UCSD-AML1 (cell line): ENCODE measurements around the gene SLC29A1.

ENCODE experiments used
- DNase-seq: peaks from one replicate; lab custom pipeline; 2025; ENCODE audit not compliant: unreplicated experiment; lab: John Stamatoyannopoulos, UW

The SLC29A1 gene

GRCh38 chr6:44265007-44265721, 41.8 kb downstream of the SLC29A1 start, which contains the start of gene NFKBIE:
Gene NFKBIE, minus strand, starts transcription at chr6:44265551. Its CDS starts 205 bp downstream, at chr6:44265346.
- DNase-seq = peak; percentile 93

GRCh38 chr6:44265722-44266233, 42.4 kb downstream of the SLC29A1 start:
- no peak for DNase-seq

DNA sequence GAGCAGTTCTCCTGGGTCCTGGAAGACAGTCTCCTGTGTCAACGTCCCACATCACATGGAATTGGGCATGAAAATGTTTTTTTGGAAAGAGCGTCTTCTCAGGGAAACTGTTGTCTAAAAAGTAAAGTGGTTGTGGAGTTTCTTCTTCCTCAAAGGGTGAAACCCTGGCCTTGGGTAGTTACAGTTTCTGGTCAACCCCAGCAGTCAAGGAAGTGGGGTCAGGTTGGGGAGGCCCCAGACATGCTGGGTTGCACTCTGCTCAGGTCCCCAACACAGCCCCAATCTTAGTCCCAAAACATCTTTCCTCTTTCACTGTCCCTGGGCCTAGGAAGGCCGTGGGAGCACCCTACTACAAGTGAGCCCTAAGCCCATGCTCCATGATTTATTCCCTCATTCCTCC, 43.0 kb downstream of the SLC29A1 start:
- DNase-seq = no peak

DNA sequence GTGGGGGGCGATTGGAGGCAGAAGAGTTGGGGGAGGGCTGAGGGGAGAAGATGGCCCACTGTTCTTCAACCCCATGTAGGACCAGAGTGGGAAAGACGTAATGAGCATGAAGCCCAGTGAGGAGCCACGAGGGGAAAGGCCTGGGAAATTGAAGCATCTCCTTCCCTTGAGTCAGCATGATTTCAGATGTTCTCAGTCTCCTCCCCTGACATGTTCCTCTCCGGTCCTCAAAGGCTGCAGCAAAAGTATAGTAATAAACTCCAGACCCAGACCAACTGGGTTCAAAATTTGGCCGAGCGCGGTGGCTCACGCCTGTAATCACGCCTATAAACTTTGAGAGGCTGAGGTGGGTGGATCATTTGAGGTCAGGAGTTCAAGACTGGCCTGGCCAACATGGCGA, 43.9 kb downstream of the SLC29A1 start:
- no peak for DNase-seq

DNA sequence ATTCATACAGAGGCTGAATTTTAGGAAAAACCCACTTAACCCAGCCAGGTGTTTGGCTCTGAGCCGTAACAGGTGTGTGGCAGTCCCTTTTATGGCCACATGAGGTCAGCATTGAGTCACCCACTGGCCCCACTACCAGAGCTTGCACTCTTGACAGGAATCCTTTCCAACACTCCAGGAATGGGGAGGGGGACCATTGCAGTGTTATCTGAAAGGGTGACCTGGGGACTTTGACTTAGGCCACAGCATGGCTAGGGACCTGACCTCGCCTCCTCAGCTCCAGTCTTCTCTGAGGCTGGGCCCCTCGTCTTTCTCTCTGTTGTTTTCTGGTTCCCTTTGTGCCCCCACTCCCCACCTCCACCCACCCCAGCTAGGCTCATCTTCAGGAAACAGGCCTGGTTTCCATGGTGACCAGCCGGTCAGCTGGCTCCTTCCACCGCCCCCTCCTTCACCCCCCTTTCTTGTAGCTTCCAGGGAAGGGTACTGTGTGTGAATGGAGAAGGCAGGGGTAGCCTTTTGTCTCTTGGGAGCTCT, 44.8 kb downstream of the SLC29A1 start:
- peak; percentile 45 for DNase-seq

- DNase-seq = no peak
Observed at GRCh38 chr6:44269178-44269920, 46.0 kb downstream of the SLC29A1 start.

- DNase-seq = no peak
Observed at GRCh38 chr6:44269921-44270525, 46.6 kb downstream of the SLC29A1 start, which contains the start of gene TMEM151B. Gene TMEM151B, plus strand, starts transcription at chr6:44270450. Its CDS starts 293 bp downstream, at chr6:44270743.

DNA sequence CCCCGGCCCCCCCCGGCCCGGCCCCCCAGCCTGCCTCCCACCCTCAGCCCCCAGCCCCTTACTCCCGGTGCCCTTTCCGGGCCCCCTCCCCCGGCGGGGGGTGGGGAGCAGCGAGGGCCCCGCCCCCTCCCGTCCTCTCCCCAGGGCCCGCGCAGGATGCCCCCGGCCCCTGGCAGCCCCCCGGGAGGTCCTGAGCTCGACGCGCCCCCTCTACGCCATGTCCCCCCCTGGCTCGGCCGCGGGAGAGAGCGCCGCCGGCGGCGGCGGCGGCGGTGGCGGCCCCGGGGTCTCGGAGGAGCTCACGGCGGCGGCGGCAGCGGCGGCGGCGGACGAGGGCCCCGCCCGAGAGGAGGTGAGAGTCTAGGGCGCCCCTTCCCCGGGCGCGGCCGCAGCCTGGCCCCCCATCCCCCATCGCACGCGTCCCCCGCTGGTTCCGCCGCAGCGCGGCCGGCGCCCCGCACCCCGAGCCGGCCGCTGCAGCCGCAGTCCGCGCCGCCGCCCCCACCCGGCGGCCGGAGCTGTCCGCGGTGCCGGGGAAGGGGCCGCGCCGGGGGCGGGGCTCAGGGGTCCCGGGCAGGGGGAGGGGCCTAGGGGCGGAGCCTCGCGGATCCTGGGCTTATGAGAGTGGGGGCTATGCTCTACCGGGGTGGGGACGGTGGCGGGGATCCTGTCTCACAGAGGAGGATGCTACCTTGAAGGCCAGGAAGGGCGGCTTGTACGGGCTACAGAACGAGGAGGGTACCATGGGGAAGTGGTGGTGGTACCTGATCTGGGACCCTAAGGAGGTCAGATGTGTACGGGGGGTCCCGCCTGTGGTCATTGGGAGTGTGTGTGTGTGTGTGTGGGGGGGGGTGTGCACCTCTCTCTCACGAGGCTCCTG, 47.4 kb downstream of the SLC29A1 start:
- DNase-seq = no peak

- no peak for DNase-seq
Observed at GRCh38 chr6:44271406-44271723, 48.0 kb downstream of the SLC29A1 start.

GRCh38 chr6:44271914-44272313, 48.5 kb downstream of the SLC29A1 start:
- no peak for DNase-seq

- no peak for DNase-seq
Observed at GRCh38 chr6:44272529-44272928, 49.1 kb downstream of the SLC29A1 start.

GRCh38 chr6:44272999-44273566, 49.7 kb downstream of the SLC29A1 start:
- DNase-seq = no peak

- DNase-seq = no peak
Observed at GRCh38 chr6:44273617-44274016, 50.2 kb downstream of the SLC29A1 start.

DNA sequence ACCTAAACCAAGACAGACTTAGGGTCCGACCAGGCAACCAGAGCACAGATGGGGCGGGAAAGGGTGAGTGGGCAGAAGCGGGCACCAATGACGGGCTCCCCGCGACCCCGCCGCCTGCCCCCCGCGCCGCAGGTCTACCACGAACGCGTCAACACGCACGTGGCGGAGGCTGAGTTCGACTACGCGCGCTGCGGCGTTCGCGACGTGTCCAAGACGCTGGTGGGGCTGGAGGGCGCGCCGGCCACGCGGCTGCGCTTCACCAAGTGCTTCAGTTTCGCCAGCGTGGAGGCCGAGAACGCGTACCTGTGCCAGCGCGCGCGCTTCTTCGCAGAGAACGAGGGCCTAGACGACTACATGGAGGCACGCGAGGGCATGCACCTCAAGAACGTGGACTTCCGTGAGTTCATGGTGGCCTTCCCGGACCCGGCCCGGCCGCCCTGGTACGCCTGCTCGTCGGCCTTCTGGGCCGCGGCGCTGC, 51.9 kb downstream of the SLC29A1 start:
- DNase-seq = no peak

GRCh38 chr6:44275749-44276648, 52.6 kb downstream of the SLC29A1 start:
- DNase-seq = no peak

- DNase-seq = no peak
Observed at GRCh38 chr6:44276667-44277640, 53.6 kb downstream of the SLC29A1 start.

- no peak for DNase-seq
Observed at GRCh38 chr6:44277763-44278162, 54.4 kb downstream of the SLC29A1 start.

- DNase-seq = no peak
Observed at GRCh38 chr6:44278315-44278714, 54.9 kb downstream of the SLC29A1 start.
